AG04450 (cell line): ENCODE data around the gene LANCL2. TPM values are rescaled to one million over a fixed set of nuclear protein-coding genes. Genes with fewer than 3 reads are reported as not detected.

ENCODE experiments used
- CTCF ChIA-PET: fragments of 300-600, 350-600 bp; formaldehyde crosslinking; extraction: SDS; loops from one replicate; lab custom pipeline; 2022; ENCODE audit warnings: antibody characterized with exemption, inconsistent platforms; lab: Charles Lee
- POLR2A ChIA-PET: fragments of 350-600 bp; formaldehyde crosslinking; extraction: SDS; loops from one replicate; lab custom pipeline; 2021; ENCODE audit warnings: antibody characterized with exemption, inconsistent platforms; lab: Yijun Ruan, JAX
- DNase-seq: peaks from one replicate; pipeline ENCODE4 v3.0.0-alpha.2; 2011; ENCODE audit warnings: low read depth, low spot score
- H3K27ac ChIP-seq: one replicate; pipeline ENCODE4 v1.5.1; 2012; ENCODE audit warnings: low read depth, low read length, control low read depth
- H3K27me3 ChIP-seq: one replicate; pipeline ENCODE4 v1.6.0; 2012; ENCODE audit warnings: low read length; ENCODE audit not compliant: control insufficient read depth, insufficient read depth
- H3K4me3 ChIP-seq: 2 replicates; pipeline ENCODE4 v1.5.1; 2011; ENCODE audit warnings: mild to moderate bottlenecking, low read depth, low read length, control low read depth
- H3K9me3 ChIP-seq: 2 replicates; pipeline ENCODE4 v1.5.1; 2012; ENCODE audit warnings: low read length; ENCODE audit not compliant: control insufficient read depth, insufficient read depth
- polyA plus RNA-seq: library from polyadenylated mRNA; depleted of rRNA; stranded (reverse); fragments of >200 nt; gene quantifications from 2 replicates; pipeline ENCODE4 v1.2.3, GENCODE V29; 2011
- TF ChIP-seq, protein P1 (sequence below): IDR thresholded peaks from 2 replicates; pipeline ENCODE4 v1.5.1; 2011; ENCODE audit warnings: low read depth, low read length, control low read depth, inconsistent platforms

The LANCL2 gene
- polyA plus RNA-seq, 1 experiment, result 16.9 TPM

DNA sequence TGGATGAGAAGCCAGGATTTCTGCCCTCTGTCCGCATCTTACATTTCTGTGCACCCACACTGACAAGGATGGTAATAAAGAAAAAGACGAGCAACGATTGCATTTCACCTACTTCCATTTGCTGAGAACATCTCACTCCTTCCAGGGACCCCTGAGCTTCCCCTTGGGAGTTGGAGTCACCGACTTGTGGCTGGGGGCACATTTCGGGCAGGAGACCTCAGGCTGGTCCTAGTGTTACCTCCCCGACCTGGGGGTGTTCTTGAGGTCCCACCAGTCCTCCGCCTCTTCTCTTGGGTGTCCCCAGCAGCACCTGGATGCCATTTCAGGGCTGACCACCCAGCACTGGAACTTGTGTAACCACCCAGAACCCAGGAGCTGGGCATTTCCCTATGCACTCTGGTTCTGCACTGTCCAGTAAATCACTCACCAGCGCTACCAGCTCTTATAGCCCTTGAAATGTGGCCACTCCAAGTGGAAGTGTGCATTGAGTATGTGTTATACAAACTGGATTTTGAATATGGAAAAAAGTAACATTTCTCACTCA lies 84.9 kb downstream of the LANCL2 start:
- ChIA-PET CTCF (interaction anchor here (0.6 to 1.0 kb wide), 2 partner anchors 35 to 88 kb away, joined by 3 to 4 read pairs; no protein-coding TSS in a partner anchor), POLR2A (no interaction called here)
- TF ChIP-seq, protein P1, sequence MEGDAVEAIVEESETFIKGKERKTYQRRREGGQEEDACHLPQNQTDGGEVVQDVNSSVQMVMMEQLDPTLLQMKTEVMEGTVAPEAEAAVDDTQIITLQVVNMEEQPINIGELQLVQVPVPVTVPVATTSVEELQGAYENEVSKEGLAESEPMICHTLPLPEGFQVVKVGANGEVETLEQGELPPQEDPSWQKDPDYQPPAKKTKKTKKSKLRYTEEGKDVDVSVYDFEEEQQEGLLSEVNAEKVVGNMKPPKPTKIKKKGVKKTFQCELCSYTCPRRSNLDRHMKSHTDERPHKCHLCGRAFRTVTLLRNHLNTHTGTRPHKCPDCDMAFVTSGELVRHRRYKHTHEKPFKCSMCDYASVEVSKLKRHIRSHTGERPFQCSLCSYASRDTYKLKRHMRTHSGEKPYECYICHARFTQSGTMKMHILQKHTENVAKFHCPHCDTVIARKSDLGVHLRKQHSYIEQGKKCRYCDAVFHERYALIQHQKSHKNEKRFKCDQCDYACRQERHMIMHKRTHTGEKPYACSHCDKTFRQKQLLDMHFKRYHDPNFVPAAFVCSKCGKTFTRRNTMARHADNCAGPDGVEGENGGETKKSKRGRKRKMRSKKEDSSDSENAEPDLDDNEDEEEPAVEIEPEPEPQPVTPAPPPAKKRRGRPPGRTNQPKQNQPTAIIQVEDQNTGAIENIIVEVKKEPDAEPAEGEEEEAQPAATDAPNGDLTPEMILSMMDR, result no peak
- H3K27ac ChIP-seq, result no peak overlapping the region
- no peaks in the 10 kb centered on the region for H3K27me3 ChIP-seq
- H3K4me3 ChIP-seq, result no peak overlapping the region
- no peak for DNase-seq
- no peaks in the 10 kb centered on the region; the same call in 1 of the 2 replicates for H3K9me3 ChIP-seq

DNA sequence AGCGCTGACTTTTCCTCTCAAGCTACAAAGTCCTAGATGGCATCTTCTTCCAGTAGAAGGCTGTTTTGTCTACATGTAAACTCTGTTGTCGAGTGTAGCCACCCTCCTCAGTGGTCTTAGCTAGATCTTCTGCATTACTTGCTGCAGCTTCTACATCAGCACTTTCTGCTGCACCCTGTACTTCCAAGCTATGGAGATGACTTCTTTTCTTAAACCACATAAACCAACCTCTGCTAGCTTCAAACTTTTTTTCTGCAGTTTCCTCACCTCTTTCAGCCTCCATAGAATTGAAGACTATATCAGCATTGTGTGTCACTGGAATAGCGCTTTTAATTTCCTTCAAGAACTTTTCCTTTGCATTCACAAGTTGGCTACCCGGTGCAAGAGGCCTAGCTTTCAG lies 87.8 kb downstream of the LANCL2 start:
- H3K9me3 ChIP-seq, result no peaks in the 10 kb centered on the region; the same call in 1 of the 2 replicates
- CTCF ChIA-PET, result no interaction called here
- POLR2A ChIA-PET, result no interaction called here

DNA sequence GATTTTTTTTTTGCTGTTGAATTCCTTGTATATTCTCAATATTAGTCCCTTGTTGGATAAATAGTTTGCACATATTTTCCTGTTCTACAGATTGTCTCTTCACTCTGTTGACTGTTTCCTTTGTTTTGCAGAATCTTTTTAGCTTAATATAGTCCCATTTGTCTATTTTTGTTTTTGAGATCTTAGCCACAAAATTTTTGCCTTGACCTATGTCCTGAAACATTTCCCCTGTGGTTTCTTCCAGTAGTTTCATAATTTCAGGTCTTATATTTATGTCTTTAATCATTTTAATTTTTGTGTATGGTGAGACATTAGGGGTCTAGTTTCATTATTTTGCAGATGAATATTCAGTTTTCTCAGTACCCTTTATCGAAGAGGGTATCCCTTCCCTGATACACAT lies 92.7 kb downstream of the LANCL2 start:
- Histone ChIP-seq H3K4me3 (no peak overlapping the region), H3K9me3 (peaks cover 4% of the 10 kb centered on the region; the same call in 1 of the 2 replicates), H3K27me3 (no peaks in the 10 kb centered on the region), H3K27ac (no peak overlapping the region)
- ChIA-PET CTCF (interaction anchor here (0.5 kb wide), 1 partner anchor 117 kb away, joined by 3 read pairs; no protein-coding TSS in a partner anchor), POLR2A (no interaction called here)
- TF ChIP-seq, protein P1, result no peak
- no peak for DNase-seq

More for the DNA sequence above, 87.8 kb downstream of the LANCL2 start:
- no peak overlapping the region for H3K4me3 ChIP-seq
- no peak overlapping the region for H3K27ac ChIP-seq
- no peak for DNase-seq
- H3K27me3 ChIP-seq, result no peaks in the 10 kb centered on the region
- TF ChIP-seq, protein P1, result no peak

DNA sequence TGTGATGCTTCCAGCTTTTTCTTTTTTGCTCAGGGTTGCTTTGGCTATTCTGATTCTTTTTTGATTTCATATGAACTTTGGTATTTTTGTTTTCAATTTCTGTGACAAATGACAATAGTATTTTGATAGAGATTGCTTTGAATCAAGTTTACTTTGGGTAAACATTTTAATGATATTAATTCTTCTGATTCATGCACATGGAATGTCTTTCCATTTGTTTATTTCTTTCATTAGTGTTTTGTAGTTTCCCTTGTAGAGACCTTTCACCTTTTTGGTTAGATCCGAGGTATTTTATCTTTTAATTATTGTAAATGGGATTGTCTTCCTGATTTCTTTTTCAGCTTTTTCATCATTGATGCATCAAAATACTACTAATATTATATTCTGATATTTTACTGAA lies 93.2 kb downstream of the LANCL2 start:
- Histone ChIP-seq H3K27me3 (no peaks in the 10 kb centered on the region), H3K9me3 (peaks cover 4% of the 10 kb centered on the region), H3K4me3 (no peak overlapping the region), H3K27ac (no peak overlapping the region)
- TF ChIP-seq, protein P1, result no peak
- CTCF ChIA-PET, result interaction anchor here (0.5 kb wide), 1 partner anchor 116 kb away, joined by 3 read pairs; no protein-coding TSS in a partner anchor
- POLR2A ChIA-PET, result no interaction called here
- DNase-seq, result no peak

DNA sequence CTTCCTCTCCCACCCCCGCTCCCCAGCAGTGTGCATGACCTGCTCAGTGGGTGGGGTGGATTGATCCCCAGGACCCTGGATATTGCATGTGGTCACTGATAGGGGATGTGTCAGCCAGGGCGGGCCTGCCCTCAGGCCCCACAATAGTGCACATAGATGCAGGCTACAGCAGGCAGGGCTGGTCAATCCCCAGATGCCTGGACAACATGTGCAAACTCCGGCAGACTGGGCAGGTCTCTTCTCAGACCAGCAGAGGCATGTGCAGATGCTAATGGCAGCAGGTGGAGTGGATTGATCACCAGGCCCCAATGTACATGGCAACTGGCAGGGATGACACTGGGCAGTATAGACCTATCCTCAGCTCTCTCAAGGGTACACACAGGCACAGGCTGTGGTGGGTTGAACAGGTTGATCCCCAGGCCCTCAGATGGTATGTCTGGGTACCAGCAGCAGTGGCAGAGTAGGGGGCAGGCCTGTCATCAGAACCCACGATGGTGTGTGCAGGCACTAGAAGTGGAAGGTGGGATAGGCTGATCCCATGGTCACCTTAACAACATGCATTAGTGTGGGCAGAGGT lies 98.6 kb downstream of the LANCL2 start:
- no peak overlapping the region for H3K27ac ChIP-seq
- TF ChIP-seq, protein P1, result no peak

More for the DNA sequence above, 98.6 kb downstream of the LANCL2 start:
- Histone ChIP-seq H3K9me3 (peaks cover 19% of the 10 kb centered on the region), H3K27me3 (no peaks in the 10 kb centered on the region), H3K4me3 (no peak overlapping the region)
- POLR2A ChIA-PET, result no interaction called here
- CTCF ChIA-PET, result no interaction called here
- DNase-seq, result no peak
